A549 (cell line): ENCODE measurements around the gene UROD. TPM values are rescaled to one million over a fixed set of nuclear protein-coding genes. Genes with fewer than 3 reads are reported as not detected.

Source experiments
- ATAC-seq, 2 experiments: fragments of 200-7000 bp in 1 of 2; fragments of >200 bp in 1 of 2; cut with Nextera tagmentation in 1 of 2; cut with Tn5 transposase in 1 of 2; 3 replicates each; pipeline versions ENCODE4 v1.8.0 to v1.9.1; 2018 to 2020; ENCODE audit warnings: mild to moderate bottlenecking in 1 of 2, moderate library complexity in 1 of 2
- CTCF ChIA-PET: fragments of 300-600 bp; sonication (Branson Sonifier 250); formaldehyde crosslinking; extraction: SDS; loops from one replicate; lab custom pipeline; 2021; ENCODE audit warnings: antibody characterized with exemption, inconsistent platforms; lab: Yijun Ruan, JAX
- POLR2A ChIA-PET: fragments of 350-600 bp; formaldehyde crosslinking; extraction: SDS; loops from one replicate; lab custom pipeline; 2021; ENCODE audit warnings: antibody characterized with exemption, inconsistent platforms; lab: Yijun Ruan, JAX
- DNase-seq, 2 experiments: peaks; one replicate each; pipeline versions ENCODE4 v3.0.0 to v3.0.0-alpha.2; 2011 to 2016; ENCODE audit warnings: low read depth in 1 of 2, low spot score in 1 of 2
- FAIRE-seq: peaks from 2 replicates; lab custom pipeline; 2011; peaks lifted over from hg19 to GRCh38; lab: Jason Lieb, UNC
- H3K27ac ChIP-seq, 2 experiments: fragments of >200 bp; sonication (Bioruptor Twin); formaldehyde crosslinking; 3 replicates each; pipeline ENCODE4 v1.5.1; 2016 to 2017
- H3K4me1 ChIP-seq: fragments of >200 bp; sonication (Bioruptor Twin); formaldehyde crosslinking; 3 replicates; pipeline ENCODE4 v1.6.1; 2016
- H3K4me2 ChIP-seq: fragments of >200 bp; sonication (Bioruptor Twin); formaldehyde crosslinking; 3 replicates; pipeline ENCODE4 v1.6.1; 2016
- H3K4me3 ChIP-seq: fragments of >200 bp; sonication (Bioruptor Twin); formaldehyde crosslinking; 3 replicates; pipeline ENCODE4 v1.5.1; 2016
- H3K9me3 ChIP-seq: fragments of >200 bp; sonication (Bioruptor Twin); formaldehyde crosslinking; 3 replicates; pipeline ENCODE4 v1.6.1; 2016
- ATOH8 ChIP-seq: fragments of 250-450 bp; sonication (Bioruptor Pico); IDR thresholded peaks from 2 replicates; pipeline ENCODE4 v1.5.0; 2020; ENCODE audit warnings: low read depth, mild to moderate bottlenecking, moderate library complexity
- BCL3 ChIP-seq: fragments of >200 bp; sonication (Bioruptor Twin); formaldehyde crosslinking; IDR thresholded peaks from 3 replicates; pipeline ENCODE4 v1.6.1; 2016
- CHD2 ChIP-seq: fragments of 150-350 bp; IDR thresholded peaks from 2 replicates; pipeline ENCODE4 v1.6.1; 2014; ENCODE audit warnings: low read length; ENCODE audit not compliant: partially characterized antibody
- CTCF ChIP-seq: fragments of >200 bp; sonication (Bioruptor Twin); formaldehyde crosslinking; IDR thresholded peaks from 3 replicates; pipeline ENCODE4 v1.5.1; 2016
- EHMT2 ChIP-seq: fragments of 200-600 bp; sonication (generic); IDR thresholded peaks from 2 replicates; pipeline ENCODE4 v1.6.1; 2016; ENCODE audit warnings: antibody characterized with exemption, low read depth, mild to moderate bottlenecking, moderate library complexity
- FOSL2 ChIP-seq, 2 experiments: fragments of 450-650 bp in 1 of 2; fragments of >200 bp in 1 of 2; sonication (Bioruptor Twin) in 1 of 2; formaldehyde crosslinking; IDR thresholded peaks; 2 replicates each; pipeline versions ENCODE4 v1.5.0 to v1.6.1; 2016 to 2020; ENCODE audit warnings: mild to moderate bottlenecking in 1 of 2, moderate library complexity in 1 of 2
- FOXS1 ChIP-seq: fragments of 250-450 bp; sonication (Bioruptor Pico); IDR thresholded peaks from 2 replicates; pipeline ENCODE4 v1.5.0; 2020; ENCODE audit warnings: mild to moderate bottlenecking, moderate library complexity
- HES2 ChIP-seq: fragments of >200 bp; sonication (Bioruptor Twin); formaldehyde crosslinking; IDR thresholded peaks from 2 replicates; pipeline ENCODE4 v1.6.1; 2016
- HOXA7 ChIP-seq: fragments of 250-450 bp; sonication (Bioruptor Pico); IDR thresholded peaks from 2 replicates; pipeline ENCODE4 v1.5.0; 2020; ENCODE audit warnings: mild to moderate bottlenecking, moderate library complexity
- JUN ChIP-seq, 2 experiments: fragments of >200 bp; sonication (Bioruptor Twin); formaldehyde crosslinking; IDR thresholded peaks; 2 replicates in 1 of 2; 3 replicates in 1 of 2; pipeline ENCODE4 v1.6.1; 2016 to 2017
- KDM5A ChIP-seq: fragments of 200-600 bp; sonication (generic); IDR thresholded peaks from 2 replicates; pipeline ENCODE4 v1.6.1; 2016; ENCODE audit warnings: antibody characterized with exemption, mild to moderate bottlenecking
- MAX ChIP-seq: IDR thresholded peaks from 2 replicates; pipeline ENCODE4 v1.6.1; 2012
- POLR2A ChIP-seq: IDR thresholded peaks from 2 replicates; pipeline ENCODE4 v1.6.1; 2012; ENCODE audit warnings: mild to moderate bottlenecking, low read length
- REST ChIP-seq: fragments of 200-600 bp; sonication (generic); IDR thresholded peaks from 2 replicates; pipeline ENCODE4 v1.6.1; 2016; ENCODE audit warnings: antibody characterized with exemption, mild to moderate bottlenecking, moderate library complexity
- RFX5 ChIP-seq: fragments of 450-650 bp; IDR thresholded peaks from 2 replicates; pipeline ENCODE4 v1.7.1; 2014; ENCODE audit warnings: antibody characterized with exemption, mild to moderate bottlenecking, moderate library complexity
- SMC3 ChIP-seq: fragments of >200 bp; sonication (Bioruptor Twin); formaldehyde crosslinking; IDR thresholded peaks from 3 replicates; pipeline ENCODE4 v1.6.1; 2018; ENCODE audit warnings: inconsistent platforms
- SREBF2 ChIP-seq: fragments of 450-650 bp; IDR thresholded peaks from 2 replicates; pipeline ENCODE4 v1.6.1; 2014; ENCODE audit warnings: mild to moderate bottlenecking, moderate library complexity
- TFCP2L1 ChIP-seq: fragments of 250-450 bp; sonication (Bioruptor Pico); IDR thresholded peaks from 2 replicates; pipeline ENCODE4 v1.5.0; 2021; ENCODE audit warnings: mild to moderate bottlenecking
- ZFP36 ChIP-seq: fragments of 450-650 bp; IDR thresholded peaks from 2 replicates; pipeline ENCODE4 v1.6.1; 2014; ENCODE audit warnings: borderline replicate concordance; ENCODE audit not compliant: partially characterized antibody
- WGBS: methylation state at CpG from one replicate; pipeline ENCODE4 v1.1.6; 2017; ENCODE audit errors: missing lambda C conversion rate; 5-methylcytosine and 5-hydroxymethylcytosine counted together
- polyA plus RNA-seq, 4 experiments: library from polyadenylated mRNA; depleted of rRNA in 3 of 4; stranded (reverse); fragments of >200 nt; fragmentation: RNase III in 1 of 4; extraction: RNeasy Plus Mini Kit Qiagen cat#74134 plus additional on column Dnase treatment in 1 of 4; gene quantifications; 2 replicates in 3 of 4; 3 replicates in 1 of 4; pipeline ENCODE4 v1.2.3, GENCODE V29; 2011 to 2017

Gene UROD
- polyA plus RNA-seq, 2 of the 4 experiments (the other 2 are of a cell fraction): 57.8 to 59.0 TPM

- TF ChIP-seq BCL3: no peak
Measured at GRCh38 chr1:45009956-45010854, 1.8 kb upstream of the UROD start (continued).

GRCh38 chr1:45010855-45011811 lies 921 bp upstream of the UROD start, which contains the start of gene HECTD3:
Gene HECTD3 (minus strand): TSS chr1:45011324. CDS start chr1:45011257, 67 bp downstream.
- under 1% methylated on average over 22 of the region's 62 CpGs for WGBS
- Histone ChIP-seq H3K4me1 (peaks cover 8% of the 10 kb centered on the region; the same call in 2 of the 3 replicates), H3K9me3 (no peaks in the 10 kb centered on the region), H3K4me3 (peak within 1 kb of the TSS; percentile 97), H3K4me2 (peak within 1 kb of the TSS; percentile 90), H3K27ac (peak within 1 kb of the TSS; percentile 67 to 93)
- ChIA-PET CTCF (interaction anchor here (0.6 to 20.8 kb wide), 13 partner anchors 7 to 499 kb away, joined by 3 to 488 read pairs (median 3); partner anchors contain the start of gene EIF2B3), POLR2A (interaction anchor here (0.6 to 3.4 kb wide), 9 partner anchors 24 to 511 kb away, joined by 3 to 57 read pairs (median 8); partner anchors contain the start of genes EIF2B3, MUTYH, PLK3 and PRDX1)
- ATAC-seq (peak; percentile 85 to 93), DNase-seq (peak; percentile 61 to 71), FAIRE-seq (no peak)
- TF ChIP-seq HOXA7 (CRISPR knock-in tag) (no peak), KDM5A (no peak), POLR2A (peak; percentile 51), CHD2 (no peak), ATOH8 (CRISPR knock-in tag) (no peak), MAX (0 out of 2 replicates have a peak, but pooled peaks have one; percentile 17), HES2 (no peak), JUN (IDR thresholded peaks at IDR 0.05) (peak in 1 of 2 experiments; percentile 32; a peak in 1 of 5 replicates)

GRCh38 chr1:45012639-45013278 lies 705 bp downstream of the UROD start:
- 50% methylated on average over 11 of the region's 21 CpGs for WGBS
- Histone ChIP-seq H3K9me3 (no peaks in the 10 kb centered on the region), H3K27ac (peak overlapping the region; percentile 67 to 87), H3K4me2 (peak overlapping the region; percentile 90), H3K4me3 (peak overlapping the region; percentile 97), H3K4me1 (peaks cover 8% of the 10 kb centered on the region; the same call in 2 of the 3 replicates)
- DNase-seq (peak in 1 of 2 experiments; percentile 11), ATAC-seq (peak in 1 of 2 experiments; percentile 17; a peak in 1 of 6 replicates), FAIRE-seq (no peak)
- CTCF ChIA-PET: interaction anchor here (0.6 to 20.8 kb wide), 9 partner anchors 25 to 481 kb away, joined by 3 to 488 read pairs (median 3); partner anchors contain the start of gene TESK2
- TF ChIP-seq KDM5A (no peak), CTCF (no peak), CHD2 (no peak), ZFP36 (no peak), FOXS1 (CRISPR knock-in tag) (no peak), RFX5 (no peak), SMC3 (no peak), REST (no peak), EHMT2 (no peak), TFCP2L1 (CRISPR knock-in tag) (no peak), FOSL2 (IDR thresholded peaks at IDR 0.05) (no peak), FOSL2 (CRISPR knock-in tag; IDR thresholded peaks at IDR 0.05) (no peak), POLR2A (no peak), SREBF2 (no peak)
- POLR2A ChIA-PET: interaction anchor here (0.5 to 3.4 kb wide), 7 partner anchors 26 to 487 kb away, joined by 3 to 57 read pairs (median 3); partner anchors contain the start of genes CCDC163, EIF2B3, MMACHC and MUTYH
